ENCODE results near the gene ATG16L1. TPM values are rescaled to one million over a fixed set of nuclear protein-coding genes. Genes with fewer than 3 reads are reported as not detected.

The ATG16L1 gene
- total RNA-seq, 1 donor, result 29.3 TPM

DNA sequence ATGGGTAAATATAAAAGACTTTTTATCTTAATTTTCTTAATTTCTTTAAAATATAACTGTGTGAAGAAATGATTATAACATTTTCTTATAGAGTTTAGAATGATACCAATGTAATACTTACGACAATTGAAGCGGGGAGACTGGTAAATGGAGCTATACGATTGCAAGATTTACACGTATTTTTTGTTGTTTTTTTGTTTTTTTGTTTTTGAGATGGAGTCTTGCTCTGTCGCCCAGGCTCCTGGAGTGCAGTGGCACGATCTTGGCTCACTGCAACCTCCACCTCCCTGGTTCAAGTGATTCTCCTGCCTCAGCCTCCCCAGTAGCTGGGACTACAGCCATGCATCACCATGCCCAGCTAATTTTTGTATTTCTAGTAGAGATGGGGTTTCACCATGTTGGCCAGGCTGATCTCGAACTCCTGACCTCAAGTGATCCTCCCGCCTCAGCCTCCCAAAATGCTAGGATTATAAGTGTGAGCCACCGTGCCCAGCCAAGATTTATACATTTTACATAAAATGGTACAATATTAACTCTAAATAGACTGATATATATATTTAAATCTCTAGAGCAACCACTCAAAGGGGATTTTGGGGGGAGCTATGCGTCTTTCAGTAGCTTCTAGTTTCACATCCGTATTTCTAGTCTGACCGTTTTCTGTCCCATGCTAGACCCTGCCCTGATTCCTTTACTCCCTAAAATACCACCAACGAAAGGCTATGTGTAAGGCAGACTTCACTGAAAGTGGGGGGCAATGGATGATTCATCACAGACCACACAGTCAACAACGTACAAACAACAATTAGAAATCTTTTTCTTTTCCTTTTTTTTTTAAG lies 28.2 kb upstream of the ATG16L1 start:
- Histone ChIP-seq H3K36me3 (ENCODE audit: insufficient read depth, low read length) (no peaks in the 10 kb centered on the region), H3K27me3 (ENCODE audit: insufficient read depth, low read length) (peaks cover 11% of the 10 kb centered on the region), H3K4me2 (ENCODE audit: insufficient read depth, low read length) (no peak overlapping the region), H2AFZ (ENCODE audit: low read length) (no peak overlapping the region), H3K27ac (ENCODE audit: low read depth, low read length) (no peak overlapping the region), H3K4me3 (ENCODE audit: insufficient read depth, low read length) (no peak overlapping the region), H3K79me2 (ENCODE audit: insufficient read depth, low read length) (no peaks in the 10 kb centered on the region), H4K20me1 (ENCODE audit: insufficient read depth, low read length) (no peaks in the 10 kb centered on the region), H3K9me3 (ENCODE audit: low read depth, low read length) (no peaks in the 10 kb centered on the region), H3K4me1 (ENCODE audit: insufficient read depth, low read length) (no peaks in the 10 kb centered on the region)
- no peak for DNase-seq (ENCODE audit: insufficient read length, low spot score, missing footprints)
- TF ChIP-seq, protein P1, sequence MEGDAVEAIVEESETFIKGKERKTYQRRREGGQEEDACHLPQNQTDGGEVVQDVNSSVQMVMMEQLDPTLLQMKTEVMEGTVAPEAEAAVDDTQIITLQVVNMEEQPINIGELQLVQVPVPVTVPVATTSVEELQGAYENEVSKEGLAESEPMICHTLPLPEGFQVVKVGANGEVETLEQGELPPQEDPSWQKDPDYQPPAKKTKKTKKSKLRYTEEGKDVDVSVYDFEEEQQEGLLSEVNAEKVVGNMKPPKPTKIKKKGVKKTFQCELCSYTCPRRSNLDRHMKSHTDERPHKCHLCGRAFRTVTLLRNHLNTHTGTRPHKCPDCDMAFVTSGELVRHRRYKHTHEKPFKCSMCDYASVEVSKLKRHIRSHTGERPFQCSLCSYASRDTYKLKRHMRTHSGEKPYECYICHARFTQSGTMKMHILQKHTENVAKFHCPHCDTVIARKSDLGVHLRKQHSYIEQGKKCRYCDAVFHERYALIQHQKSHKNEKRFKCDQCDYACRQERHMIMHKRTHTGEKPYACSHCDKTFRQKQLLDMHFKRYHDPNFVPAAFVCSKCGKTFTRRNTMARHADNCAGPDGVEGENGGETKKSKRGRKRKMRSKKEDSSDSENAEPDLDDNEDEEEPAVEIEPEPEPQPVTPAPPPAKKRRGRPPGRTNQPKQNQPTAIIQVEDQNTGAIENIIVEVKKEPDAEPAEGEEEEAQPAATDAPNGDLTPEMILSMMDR (IDR thresholded peaks at IDR 0.05; ENCODE audit: extremely low read depth, low read depth, low read length), result no peak

DNA sequence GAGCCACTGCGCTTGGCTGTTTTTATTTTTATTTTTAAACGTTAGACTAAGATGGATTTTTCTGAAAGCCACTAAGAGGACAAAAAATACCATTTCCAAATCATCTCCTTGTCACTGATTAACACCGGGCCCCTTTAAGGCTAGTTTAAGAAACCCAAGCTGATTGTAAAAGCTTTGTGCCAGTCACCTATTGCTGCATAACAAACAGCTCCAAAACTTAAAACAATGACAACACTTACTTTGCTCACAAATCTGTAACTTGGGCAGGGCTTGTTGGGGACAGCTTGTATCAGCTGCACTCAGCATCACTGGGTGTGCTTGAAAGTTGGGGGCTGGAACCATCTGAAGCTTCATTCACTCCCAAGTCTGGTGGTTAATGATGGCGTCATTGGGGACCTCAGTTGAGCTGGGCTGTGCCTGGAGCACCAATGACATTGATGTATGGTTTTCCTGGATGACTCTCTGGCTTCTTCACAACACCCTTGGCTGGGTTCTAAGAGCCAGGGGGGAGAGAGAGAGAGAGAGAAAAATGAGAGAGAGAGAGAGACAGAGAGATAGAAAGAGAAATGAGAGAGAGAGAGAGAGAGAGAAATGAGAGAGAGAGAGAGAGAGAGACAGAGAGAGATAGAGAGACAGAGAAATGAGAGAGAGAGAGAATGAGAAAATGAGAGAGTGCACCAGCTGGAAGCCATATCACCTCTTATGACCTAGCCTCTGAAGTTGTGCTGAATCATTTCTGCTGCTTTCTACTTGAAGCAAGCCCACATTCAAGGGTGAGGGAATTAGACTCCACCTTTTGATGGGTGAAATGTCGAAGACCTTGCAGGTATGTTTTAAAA lies 26.0 kb upstream of the ATG16L1 start:
- no peaks in the 10 kb centered on the region for H3K79me2 ChIP-seq (ENCODE audit: insufficient read depth, low read length)
- H3K27me3 ChIP-seq (ENCODE audit: insufficient read depth, low read length), result peaks cover 16% of the 10 kb centered on the region
- DNase-seq (ENCODE audit: insufficient read length, low spot score, missing footprints), result no peak
- H4K20me1 ChIP-seq (ENCODE audit: insufficient read depth, low read length), result no peaks in the 10 kb centered on the region
- H2AFZ ChIP-seq (ENCODE audit: low read length), result no peak overlapping the region
- H3K4me2 ChIP-seq (ENCODE audit: insufficient read depth, low read length), result no peak overlapping the region
- TF ChIP-seq, protein P1 (IDR thresholded peaks at IDR 0.05; ENCODE audit: extremely low read depth, low read depth, low read length), result no peak
- H3K4me1 ChIP-seq (ENCODE audit: insufficient read depth, low read length), result no peaks in the 10 kb centered on the region
- no peaks in the 10 kb centered on the region for H3K9me3 ChIP-seq (ENCODE audit: low read depth, low read length)
- H3K4me3 ChIP-seq (ENCODE audit: insufficient read depth, low read length), result no peak overlapping the region
- H3K27ac ChIP-seq (ENCODE audit: low read depth, low read length), result no peak overlapping the region
- no peaks in the 10 kb centered on the region for H3K36me3 ChIP-seq (ENCODE audit: insufficient read depth, low read length)

DNA sequence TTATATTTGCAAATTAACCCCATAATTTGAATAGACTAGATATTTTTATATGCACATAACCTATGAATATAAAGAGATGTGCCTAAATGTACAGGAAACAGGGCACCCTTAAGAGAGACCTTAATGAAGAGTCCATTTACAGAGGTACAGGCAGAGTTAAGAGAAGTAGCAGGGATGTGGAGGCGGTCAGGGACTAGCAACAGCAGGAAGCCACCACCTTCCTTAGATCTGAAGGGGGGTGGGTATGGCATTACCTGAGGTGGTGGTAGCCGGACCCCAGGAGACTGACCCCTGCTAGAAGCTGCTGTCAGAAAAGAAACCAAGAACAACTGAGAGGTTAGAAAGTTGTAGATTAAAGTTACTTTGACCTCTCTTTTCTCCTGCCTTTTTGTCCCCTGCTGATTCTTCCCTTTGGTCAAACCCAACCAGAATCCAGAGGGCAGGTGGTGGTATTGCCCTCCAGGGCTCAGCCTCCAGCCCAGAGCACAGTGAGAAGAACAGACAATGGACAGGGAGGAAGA lies 24.9 kb upstream of the ATG16L1 start:
- H2AFZ ChIP-seq (ENCODE audit: low read length), result no peak overlapping the region
- H3K27me3 ChIP-seq (ENCODE audit: insufficient read depth, low read length), result peaks cover 16% of the 10 kb centered on the region
- H4K20me1 ChIP-seq (ENCODE audit: insufficient read depth, low read length), result no peaks in the 10 kb centered on the region
- no peak overlapping the region for H3K27ac ChIP-seq (ENCODE audit: low read depth, low read length)
- TF ChIP-seq, protein P1 (IDR thresholded peaks at IDR 0.05; ENCODE audit: extremely low read depth, low read depth, low read length), result no peak
- no peak overlapping the region for H3K4me2 ChIP-seq (ENCODE audit: insufficient read depth, low read length)
- no peaks in the 10 kb centered on the region for H3K4me1 ChIP-seq (ENCODE audit: insufficient read depth, low read length)
- H3K79me2 ChIP-seq (ENCODE audit: insufficient read depth, low read length), result no peaks in the 10 kb centered on the region
- no peaks in the 10 kb centered on the region for H3K36me3 ChIP-seq (ENCODE audit: insufficient read depth, low read length)
- H3K4me3 ChIP-seq (ENCODE audit: insufficient read depth, low read length), result no peak overlapping the region
- DNase-seq (ENCODE audit: insufficient read length, low spot score, missing footprints), result no peak
- no peaks in the 10 kb centered on the region for H3K9me3 ChIP-seq (ENCODE audit: low read depth, low read length)

All from osteoblast (primary cell).